ENCODE data around the gene TAMALIN. TPM values are rescaled to one million over a fixed set of nuclear protein-coding genes. Genes with fewer than 3 reads are reported as not detected.
"Not testable (repeated sequence)": the region's sequence is repeated elsewhere in the genome, so short reads cannot be mapped to it uniquely, and the experiment has no call there.

Gene TAMALIN
- total RNA-seq, 1 donor from 2014 or later, result 52.8 TPM

- CTCF ChIA-PET, result interaction anchor here (0.6 kb wide), 1 partner anchor 48 kb away, joined by 3 read pairs; no protein-coding TSS in a partner anchor
- Mint-ChIP-seq H3K36me3 (ENCODE audit: low read depth) (peaks cover 18% of the 10 kb centered on the region), H3K27me3 (no peaks in the 10 kb centered on the region), H3K27ac (no peak overlapping the region), H3K4me3 (no peak overlapping the region), H3K9me3 (no peaks in the 10 kb centered on the region), H3K4me1 (peaks cover 54% of the 10 kb centered on the region)
- TF ChIP-seq CTCF (IDR thresholded peaks at IDR 0.05), result no peak
- no peak for ATAC-seq (ENCODE audit: low read depth)
- DNase-seq, result no peak
- intact Hi-C loops (cut with micrococcal nuclease), result loop anchor here (10.0 kb wide), 1 partner anchor 99 kb away; no protein-coding TSS in a partner anchor
- POLR2A ChIA-PET, result no interaction called here
These were observed 33.2 kb upstream of the TAMALIN start for GRCh38 chr12:51973560-51973959.

- ATAC-seq (ENCODE audit: low read depth) (no peak), DNase-seq (no peak)
- Mint-ChIP-seq H3K27ac (no peak overlapping the region), H3K4me1 (peaks cover 54% of the 10 kb centered on the region), H3K4me3 (no peak overlapping the region), H3K36me3 (ENCODE audit: low read depth) (peaks cover 18% of the 10 kb centered on the region), H3K9me3 (no peaks in the 10 kb centered on the region), H3K27me3 (no peaks in the 10 kb centered on the region)
- CTCF ChIA-PET, result interaction anchor here (0.8 to 1.0 kb wide), 3 partner anchors 18 to 154 kb away, joined by 3 read pairs; no protein-coding TSS in a partner anchor
- intact Hi-C loops (cut with micrococcal nuclease), result loop anchor here (10.0 kb wide), 1 partner anchor 100 kb away; no protein-coding TSS in a partner anchor
- POLR2A ChIA-PET, result no interaction called here
- no peak for TF ChIP-seq CTCF (IDR thresholded peaks at IDR 0.05)
These were observed 32.1 kb upstream of the TAMALIN start for GRCh38 chr12:51974646-51975045.

- no peak overlapping the region for H3K27ac Mint-ChIP-seq
- CTCF ChIA-PET, result interaction anchor here (0.8 to 1.0 kb wide), 3 partner anchors 18 to 155 kb away, joined by 3 read pairs; no protein-coding TSS in a partner anchor
These were observed 31.6 kb upstream of the TAMALIN start for GRCh38 chr12:51975196-51975595.

GRCh38 chr12:51976376-51977160 lies 30.2 kb upstream of the TAMALIN start:
- TF ChIP-seq CTCF (IDR thresholded peaks at IDR 0.05), result no peak
- Mint-ChIP-seq H3K27ac (no peak overlapping the region), H3K9me3 (no peaks in the 10 kb centered on the region), H3K4me3 (no peak overlapping the region), H3K27me3 (no peaks in the 10 kb centered on the region), H3K36me3 (ENCODE audit: low read depth) (peaks cover 19% of the 10 kb centered on the region), H3K4me1 (peaks cover 48% of the 10 kb centered on the region)
- no peak for DNase-seq
- ChIA-PET CTCF (interaction anchor here (1.3 to 2.3 kb wide), 4 partner anchors 10 to 53 kb away, joined by 4 to 9 read pairs (median 4); no protein-coding TSS in a partner anchor), POLR2A (no interaction called here)
- ATAC-seq (ENCODE audit: low read depth), result no peak
- intact Hi-C loops (cut with micrococcal nuclease), result loop anchor here (10.0 kb wide), 1 partner anchor 102 kb away; no protein-coding TSS in a partner anchor

More at GRCh38 chr12:51975196-51975595, 31.6 kb upstream of the TAMALIN start:
- Mint-ChIP-seq H3K4me3 (no peak overlapping the region), H3K9me3 (no peaks in the 10 kb centered on the region), H3K36me3 (ENCODE audit: low read depth) (peaks cover 18% of the 10 kb centered on the region), H3K27me3 (no peaks in the 10 kb centered on the region), H3K4me1 (peaks cover 54% of the 10 kb centered on the region)
- no peak for TF ChIP-seq CTCF (IDR thresholded peaks at IDR 0.05)
- no peak for DNase-seq
- POLR2A ChIA-PET, result no interaction called here
- intact Hi-C loops (cut with micrococcal nuclease), result loop anchor here (10.0 kb wide), 1 partner anchor 100 kb away; no protein-coding TSS in a partner anchor
- no peak for ATAC-seq (ENCODE audit: low read depth)

- no peak for TF ChIP-seq CTCF (IDR thresholded peaks at IDR 0.05)
- Mint-ChIP-seq H3K27ac (no peak overlapping the region), H3K4me1 (peaks cover 40% of the 10 kb centered on the region), H3K9me3 (no peaks in the 10 kb centered on the region), H3K4me3 (no peak overlapping the region), H3K36me3 (ENCODE audit: low read depth) (peaks cover 19% of the 10 kb centered on the region), H3K27me3 (no peaks in the 10 kb centered on the region)
- intact Hi-C loops (cut with micrococcal nuclease), result loop anchor here (10.0 kb wide), 1 partner anchor 103 kb away; no protein-coding TSS in a partner anchor
- no peak for ATAC-seq (ENCODE audit: low read depth)
- DNase-seq, result no peak
- CTCF ChIA-PET, result interaction anchor here (1.2 to 2.3 kb wide), 7 partner anchors 11 to 54 kb away, joined by 3 to 9 read pairs (median 5); no protein-coding TSS in a partner anchor
- POLR2A ChIA-PET, result interaction anchor here (1.2 kb wide), 1 partner anchor 29 kb away, joined by 3 read pairs; the partner anchor contains the start of gene TAMALIN
These were observed 29.4 kb upstream of the TAMALIN start for GRCh38 chr12:51977320-51977753.

GRCh38 chr12:51979306-51979705 lies 27.4 kb upstream of the TAMALIN start:
- H3K27me3 Mint-ChIP-seq; H3K27ac Mint-ChIP-seq; H3K9me3 Mint-ChIP-seq; ATAC-seq (ENCODE audit: low read depth); CTCF ChIA-PET; POLR2A ChIA-PET; H3K4me3 Mint-ChIP-seq; DNase-seq: not testable (repeated sequence)
- Mint-ChIP-seq H3K4me1 (peaks cover 20% of the 10 kb centered on the region), H3K36me3 (ENCODE audit: low read depth) (peaks cover 28% of the 10 kb centered on the region)
- intact Hi-C loops (cut with micrococcal nuclease), result loop anchor here (10.0 kb wide), 1 partner anchor 105 kb away; no protein-coding TSS in a partner anchor
